K562 (cell line): ENCODE data around the gene PPP1R10. TPM values are rescaled to one million over a fixed set of nuclear protein-coding genes. Genes with fewer than 3 reads are reported as not detected.

Experiments
- CREBBP ChIP-seq: IDR thresholded peaks from one replicate; pipeline ENCODE4 v1.6.1; 2012; ENCODE audit warnings: low read depth, mild to moderate bottlenecking, control low read depth, inconsistent platforms, low read length
- HDGF ChIP-seq: fragments of 450-650 bp; IDR thresholded peaks from 2 replicates; pipeline ENCODE4 v1.6.1; 2016
- IRF1 ChIP-seq: sonication (generic); formaldehyde crosslinking; IDR thresholded peaks from 2 replicates; pipeline ENCODE4 v1.8.0; 2022; ENCODE audit warnings: missing genetic modification reagents, mild to moderate bottlenecking, borderline replicate concordance
- NFE2L1 ChIP-seq: fragments of 450-650 bp; IDR thresholded peaks from 2 replicates; pipeline ENCODE4 v1.6.1; 2016; ENCODE audit warnings: missing genetic modification characterization, low read depth, mild to moderate bottlenecking, missing compliant biosample characterization, moderate library complexity, borderline replicate concordance
- NR1H2 ChIP-seq: sonication (generic); formaldehyde crosslinking; IDR thresholded peaks from 2 replicates; pipeline ENCODE4 v1.4.0; 2020; ENCODE audit warnings: mild to moderate bottlenecking, missing genetic modification reagents
- SAP30 ChIP-seq: fragments of 200-600 bp; sonication (generic); IDR thresholded peaks from 2 replicates; pipeline ENCODE4 v1.6.1; 2012; ENCODE audit warnings: borderline replicate concordance, low read depth, mild to moderate bottlenecking, moderate library complexity, low read length, control low read depth, inconsistent platforms; ENCODE audit not compliant: insufficient read depth, poor library complexity, severe bottlenecking
- SIX5 ChIP-seq, 2 experiments: IDR thresholded peaks; 2 replicates each; pipeline ENCODE4 v1.6.1; 2011; ENCODE audit warnings: low read length in 2 of 2, borderline replicate concordance in 1 of 2, low read depth in 1 of 2, mild to moderate bottlenecking in 1 of 2, moderate library complexity in 1 of 2; ENCODE audit not compliant: insufficient read depth in 1 of 2
- TAF15 ChIP-seq: fragments of 200-400 bp; formaldehyde crosslinking; IDR thresholded peaks from 2 replicates; pipeline ENCODE4 v1.6.1; 2017; ENCODE audit warnings: mild to moderate bottlenecking, low read depth, low read length, moderate library complexity
- ZMIZ1 ChIP-seq, 2 experiments: fragments of 150-350 bp in 1 of 2; IDR thresholded peaks; 2 replicates each; pipeline ENCODE4 v1.6.1; 2012 to 2016; ENCODE audit warnings: low read depth in 2 of 2, low read length in 2 of 2, mild to moderate bottlenecking in 1 of 2, moderate library complexity in 1 of 2
- ZNF124 ChIP-seq: sonication (generic); formaldehyde crosslinking; IDR thresholded peaks from 2 replicates; pipeline ENCODE4 v1.8.1; 2022; ENCODE audit warnings: missing genetic modification reagents
- ZNF280A ChIP-seq: fragments of 450-650 bp; IDR thresholded peaks from 2 replicates; pipeline ENCODE4 v1.6.1; 2018; ENCODE audit warnings: mild to moderate bottlenecking, low read depth; ENCODE audit not compliant: partially characterized antibody
- ZNF609 ChIP-seq: sonication (generic); formaldehyde crosslinking; IDR thresholded peaks from 2 replicates; pipeline ENCODE4 v1.8.1; 2023; ENCODE audit warnings: missing genetic modification reagents, mild to moderate bottlenecking, borderline replicate concordance
- ZNF766 ChIP-seq: fragments of 200-800 bp; sonication (Bioruptor generic); conservative IDR thresholded peaks from 2 replicates; pipeline ENCODE4 v1.6.1; 2016; ENCODE audit warnings: missing genetic modification characterization, missing compliant biosample characterization
- polyA plus RNA-seq, 8 experiments: library from polyadenylated mRNA; depleted of rRNA in 4 of 8; stranded (reverse) in 5 of 8; unstranded in 3 of 8; fragments of >200 nt; fragmentation: Nextera tagmentation in 2 of 8; fragmentation: Illumina TruSeq in 1 of 8; extraction: Ambion mirVana in 2 of 8; extraction: Trizol in 1 of 8; gene quantifications; 2 replicates each; pipeline versions ENCODE4 v1.2.1 to v1.2.3, GENCODE V29; 2011 to 2014; ENCODE audit warnings: inconsistent platforms in 1 of 8, missing spikeins in 1 of 8
- total RNA-seq, 7 experiments: library from RNA; depleted of rRNA in 6 of 7; stranded (reverse); fragments of >200 nt in 6 of 7; fragmentation: Illumina TruSeq in 2 of 7; extraction: Trizol in 2 of 7; gene quantifications; 2 replicates each; pipeline versions ENCODE4 v1.2.1 to v1.2.3, GENCODE V29; 2011 to 2021; ENCODE audit warnings: low replicate concordance in 1 of 7

PPP1R10 gene
- total and polyA plus RNA-seq, 9 of the 15 experiments (the other 6 are each of a cell fraction or from before 2014, with no cell fraction given), result 14.1 to 65.5 (median 32.6) TPM

GRCh38 chr6:30647242-30648116 lies 30.4 kb upstream of the PPP1R10 start (continued):
- TF ChIP-seq ZMIZ1 (IDR thresholded peaks at IDR 0.05; ENCODE audit: low read depth in 2 of 2, low read length in 2 of 2) (no peak; a peak in 1 of 4 replicates), ZNF280A (no peak), NFE2L1 (tag) (no peak), CREBBP (no peak), SIX5 (IDR thresholded peaks at IDR 0.05; ENCODE audit: borderline replicate concordance in 1 of 2, insufficient read depth in 1 of 2, low read depth in 1 of 2, low read length in 2 of 2) (no peak), ZNF766 (no peak), SAP30 (peak; percentile 90), ZNF609 (peak; percentile 83; the same call in 1 of the 2 replicates), NR1H2 (CRISPR knock-in tag) (0 out of 2 replicates have a peak, but pooled peaks have one; percentile 46), HDGF (no peak), IRF1 (CRISPR knock-in tag) (no peak), TAF15 (no peak), ZNF124 (CRISPR knock-in tag) (no peak)
